Activated gamma-delta T cell (primary cell): ENCODE results near the gene NCDN.

Experiments used
- DNase-seq: peaks from one replicate; lab custom pipeline; 2025; lab: John Stamatoyannopoulos, UW
- total RNA-seq, 2 donors: gene quantifications; one replicate each; lab custom pipeline; 2026; lab: John Stamatoyannopoulos, UW

Gene NCDN, protein sequence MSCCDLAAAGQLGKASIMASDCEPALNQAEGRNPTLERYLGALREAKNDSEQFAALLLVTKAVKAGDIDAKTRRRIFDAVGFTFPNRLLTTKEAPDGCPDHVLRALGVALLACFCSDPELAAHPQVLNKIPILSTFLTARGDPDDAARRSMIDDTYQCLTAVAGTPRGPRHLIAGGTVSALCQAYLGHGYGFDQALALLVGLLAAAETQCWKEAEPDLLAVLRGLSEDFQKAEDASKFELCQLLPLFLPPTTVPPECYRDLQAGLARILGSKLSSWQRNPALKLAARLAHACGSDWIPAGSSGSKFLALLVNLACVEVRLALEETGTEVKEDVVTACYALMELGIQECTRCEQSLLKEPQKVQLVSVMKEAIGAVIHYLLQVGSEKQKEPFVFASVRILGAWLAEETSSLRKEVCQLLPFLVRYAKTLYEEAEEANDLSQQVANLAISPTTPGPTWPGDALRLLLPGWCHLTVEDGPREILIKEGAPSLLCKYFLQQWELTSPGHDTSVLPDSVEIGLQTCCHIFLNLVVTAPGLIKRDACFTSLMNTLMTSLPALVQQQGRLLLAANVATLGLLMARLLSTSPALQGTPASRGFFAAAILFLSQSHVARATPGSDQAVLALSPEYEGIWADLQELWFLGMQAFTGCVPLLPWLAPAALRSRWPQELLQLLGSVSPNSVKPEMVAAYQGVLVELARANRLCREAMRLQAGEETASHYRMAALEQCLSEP
- 32.5 to 39.0 reads per million in 2 donors for total RNA-seq

DNA sequence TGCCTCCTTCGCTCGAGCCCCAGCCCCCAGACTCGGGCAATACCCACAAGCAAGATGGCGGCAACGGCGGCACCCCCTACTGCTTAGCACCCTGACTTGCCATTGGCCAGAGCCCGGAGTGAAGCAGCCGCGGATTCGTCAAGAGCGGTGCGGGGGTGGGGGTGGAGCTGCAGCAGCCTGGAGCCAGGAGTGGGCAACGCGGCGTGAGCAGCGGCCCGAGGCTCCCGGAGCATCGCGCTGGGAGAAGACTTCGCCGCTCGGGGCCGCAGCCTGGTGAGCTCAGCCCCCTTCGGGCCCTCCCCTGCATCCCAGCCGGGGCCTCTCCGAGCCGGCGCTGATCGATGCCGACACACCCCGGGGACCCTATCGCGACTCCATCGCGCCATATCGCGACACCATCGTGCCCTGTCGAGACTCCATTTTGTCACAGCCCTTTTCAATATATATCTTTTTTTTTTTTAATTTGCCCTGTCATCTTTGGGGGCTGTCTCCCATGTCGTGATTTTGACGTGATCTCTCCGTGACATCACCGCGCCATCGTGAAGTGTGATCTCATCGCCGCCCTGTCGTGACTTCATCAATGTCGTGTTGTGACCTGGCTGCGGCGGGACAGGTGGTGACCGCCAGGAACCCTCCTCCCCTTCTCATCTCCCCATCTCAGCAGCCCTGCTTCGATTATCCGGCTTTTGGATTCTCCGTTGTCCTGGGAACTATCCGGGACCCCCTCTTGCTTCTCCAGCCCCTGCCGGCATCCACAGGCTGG, at the start of gene NCDN:
NCDN (plus strand) TSS at position 189 of the 763 bp plus-strand sequence; CDS start at position 581, 392 bp downstream.
- DNase-seq = peak; percentile 90

DNA sequence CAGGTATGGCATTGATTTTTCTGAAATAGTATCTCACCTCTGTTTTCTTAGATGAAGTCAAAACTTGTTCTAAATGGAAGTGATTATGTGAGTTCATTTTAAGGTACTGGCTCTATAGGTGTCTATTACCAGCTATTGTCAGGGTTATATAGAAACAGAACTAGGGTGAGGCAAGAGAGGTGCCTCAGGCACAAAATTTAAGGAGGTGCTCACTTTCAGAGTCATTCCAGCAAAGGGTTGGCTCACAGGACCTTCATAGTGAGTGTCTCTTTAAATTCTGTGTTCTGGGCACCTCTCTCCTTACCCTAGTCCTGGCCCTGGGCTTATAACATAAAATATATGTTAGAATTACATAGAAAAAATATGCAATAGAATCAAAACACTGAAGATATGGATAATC, 49.7 kb upstream of the NCDN start:
- DNase-seq = no peak

DNA sequence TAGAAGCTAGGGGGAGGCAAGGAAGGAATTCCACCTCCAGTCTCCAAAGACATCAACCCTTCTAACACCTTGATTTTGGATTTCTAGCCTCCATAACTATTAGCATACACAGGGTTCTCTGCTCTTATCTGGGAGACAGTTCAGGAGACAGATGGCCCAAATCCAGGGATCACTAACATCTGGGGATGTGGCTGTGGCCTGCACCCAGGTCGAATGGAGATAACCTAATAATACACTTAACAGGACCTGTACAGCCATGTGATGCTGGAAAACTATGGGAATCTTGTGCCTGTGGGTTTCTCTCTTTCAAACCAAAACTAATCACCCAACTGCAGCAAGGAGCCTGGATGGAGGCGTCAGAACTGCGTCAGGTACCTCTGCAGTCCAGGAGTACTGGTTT, 48.0 kb upstream of the NCDN start:
- no peak for DNase-seq

DNA sequence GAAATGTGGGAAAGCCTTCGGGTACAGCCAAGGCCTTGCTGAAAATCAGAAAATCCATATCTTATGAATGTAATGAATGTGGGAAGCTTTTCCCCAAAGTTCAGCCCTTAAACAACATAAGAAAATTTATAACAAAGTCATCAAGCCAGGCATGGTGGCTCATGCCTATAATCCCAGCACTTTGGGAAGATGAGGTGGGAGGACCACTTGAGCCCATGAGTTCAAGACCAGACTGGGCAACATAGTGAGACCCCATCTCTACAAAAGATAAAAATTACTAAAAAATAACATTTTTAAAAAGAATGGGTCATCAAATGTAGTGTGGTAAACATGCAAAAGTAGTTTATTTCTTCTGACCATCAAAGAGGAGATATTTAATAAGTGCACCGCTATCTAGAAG, 46.3 kb upstream of the NCDN start:
- DNase-seq = no peak

DNA sequence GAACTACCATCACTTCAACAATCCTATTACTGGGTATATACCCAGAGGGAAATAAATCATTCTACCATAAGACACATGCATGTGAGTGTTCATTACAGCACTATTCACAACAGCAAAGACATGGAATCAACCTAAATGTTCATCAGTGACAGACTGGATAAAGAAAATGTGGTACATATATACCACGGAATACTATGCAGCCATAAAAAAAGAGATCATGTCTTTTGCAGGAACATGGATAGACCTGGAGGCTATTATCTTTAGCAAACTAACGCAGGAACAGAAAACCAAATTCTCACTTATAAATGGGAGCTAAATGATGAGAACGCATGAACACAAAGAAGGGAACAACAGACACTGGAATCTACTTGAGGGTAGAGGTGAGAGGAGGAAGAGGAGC, 39.4 kb upstream of the NCDN start:
- DNase-seq = no peak

DNA sequence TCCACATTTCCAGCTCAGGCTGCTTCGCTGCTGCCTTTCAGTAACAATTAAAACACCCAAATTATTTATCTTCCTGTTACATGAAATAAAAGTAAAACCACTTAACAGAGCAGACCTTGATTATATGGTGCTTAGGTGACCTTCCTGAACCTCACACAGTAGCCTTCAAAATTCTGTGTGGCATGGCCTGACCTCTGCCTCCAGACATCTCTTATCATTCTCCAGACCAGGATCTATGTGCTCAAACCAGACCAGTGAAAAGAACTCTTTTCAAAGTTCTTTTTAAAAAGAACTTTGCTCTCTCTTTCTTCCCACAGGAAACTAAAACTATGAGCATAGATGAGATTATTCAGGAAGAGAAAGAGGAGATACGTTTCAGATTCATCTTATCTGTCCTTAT, 38.2 kb upstream of the NCDN start:
- no peak for DNase-seq

DNA sequence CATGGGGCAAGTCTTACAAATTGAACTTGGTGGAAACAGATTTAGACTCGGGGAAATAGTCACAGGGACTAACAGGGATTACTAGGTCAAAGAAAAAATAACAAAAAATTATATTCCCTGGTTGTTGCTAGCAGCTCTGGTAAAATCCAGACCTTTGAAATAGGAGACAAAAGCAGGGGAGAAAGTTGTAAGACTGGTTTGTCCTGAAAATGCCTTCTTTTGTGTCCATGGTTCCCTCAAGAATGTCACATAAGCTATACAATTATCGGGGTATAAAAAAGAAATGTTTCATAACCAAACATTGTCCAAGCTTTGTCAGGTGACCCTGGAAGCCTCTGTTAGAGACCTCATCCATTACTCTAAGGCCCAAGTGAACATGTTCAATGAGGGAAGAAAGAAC, 33.5 kb upstream of the NCDN start:
- DNase-seq = no peak

DNA sequence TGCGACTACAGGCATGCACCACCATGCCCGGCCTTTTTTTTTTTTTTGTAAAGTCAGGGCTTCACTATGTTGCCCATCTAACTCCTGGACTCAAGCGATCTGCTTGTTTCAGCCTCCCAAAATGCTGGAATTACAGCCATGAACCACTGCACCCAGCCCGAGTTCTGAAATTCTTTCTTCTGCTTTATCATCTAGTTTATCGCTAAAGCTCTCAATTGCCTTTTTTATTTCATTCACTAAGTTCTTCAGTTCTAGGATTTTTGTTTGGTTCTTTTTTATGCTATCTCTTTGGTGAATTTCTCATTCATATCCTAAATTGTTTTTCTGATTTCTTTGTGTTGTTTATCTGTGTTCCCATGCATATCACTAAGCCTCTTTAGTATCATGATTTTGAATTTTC, 27.4 kb upstream of the NCDN start:
- no peak for DNase-seq

DNA sequence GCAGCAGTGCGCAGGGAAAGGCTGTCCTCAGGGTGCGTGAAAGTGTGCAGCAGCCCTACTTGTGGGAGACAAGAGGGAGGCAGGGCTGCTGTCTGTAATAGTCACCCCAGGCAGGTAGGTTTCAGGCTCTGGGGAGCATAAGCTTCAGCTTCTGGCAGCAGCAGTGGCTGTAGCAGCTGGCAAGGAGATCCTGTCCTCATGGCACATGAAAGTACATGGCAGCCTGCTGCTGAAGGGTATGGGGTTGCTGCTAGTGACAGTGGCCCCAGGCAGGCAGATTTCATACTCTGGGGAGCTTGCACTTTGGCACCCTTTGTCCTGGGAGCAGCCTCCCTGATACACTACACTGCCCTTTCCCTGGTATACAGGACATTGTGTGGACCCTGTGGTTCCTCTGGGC, 26.7 kb upstream of the NCDN start:
- no peak for DNase-seq

DNA sequence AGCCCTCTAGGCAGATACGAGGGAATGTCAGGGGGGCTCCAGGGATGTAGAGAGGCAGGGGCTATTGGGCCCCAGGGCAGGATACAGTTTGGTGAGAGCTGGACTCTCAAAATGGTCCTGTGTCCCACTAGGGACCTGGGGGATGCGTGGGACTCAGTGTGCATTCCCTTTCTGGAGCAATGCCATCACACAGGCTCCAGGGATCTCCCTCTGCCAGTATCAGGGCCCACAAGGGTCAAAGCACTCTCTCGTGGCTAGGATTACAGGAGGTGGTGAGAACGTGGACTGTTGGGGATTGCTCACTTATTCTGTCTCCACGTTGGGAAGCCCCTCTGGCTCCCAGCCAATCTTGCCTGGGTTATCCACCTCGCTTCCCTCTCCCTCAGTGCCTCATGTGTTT, 26.2 kb upstream of the NCDN start:
- no peak for DNase-seq

DNA sequence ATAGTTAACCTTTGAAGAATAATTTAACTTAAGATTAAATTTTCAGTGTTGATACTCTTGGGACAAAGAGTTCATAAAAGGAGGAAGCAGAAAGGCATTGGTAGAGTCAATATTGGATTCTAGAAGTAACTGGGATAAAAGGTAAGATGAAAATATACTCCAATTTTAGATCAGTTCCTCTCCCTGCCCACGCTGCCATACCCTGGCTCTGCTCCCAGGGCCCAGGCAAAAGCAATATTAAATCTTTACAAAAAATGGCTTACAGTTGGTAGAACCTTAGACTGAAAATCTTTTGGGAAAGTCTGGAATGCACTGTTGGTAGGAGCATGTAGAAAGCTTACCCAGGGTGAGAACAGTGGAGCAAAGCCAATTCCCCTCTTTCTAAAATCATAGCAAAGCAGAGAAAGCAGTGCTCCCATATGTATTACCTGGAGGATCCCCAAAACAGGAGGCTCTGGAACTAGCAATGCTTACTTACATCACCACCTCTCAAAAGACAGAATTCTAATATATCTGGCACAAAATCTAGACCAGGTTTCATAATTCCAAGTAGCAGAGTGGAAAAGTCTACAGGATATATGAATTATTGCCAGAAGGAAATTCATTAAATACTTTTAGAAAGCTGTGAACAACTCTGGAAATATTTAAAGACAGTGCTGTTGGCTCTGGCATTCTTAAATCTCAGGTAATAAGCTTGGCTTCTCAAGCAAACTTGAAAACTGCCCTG, 24.9 kb upstream of the NCDN start:
- DNase-seq = no peak

DNA sequence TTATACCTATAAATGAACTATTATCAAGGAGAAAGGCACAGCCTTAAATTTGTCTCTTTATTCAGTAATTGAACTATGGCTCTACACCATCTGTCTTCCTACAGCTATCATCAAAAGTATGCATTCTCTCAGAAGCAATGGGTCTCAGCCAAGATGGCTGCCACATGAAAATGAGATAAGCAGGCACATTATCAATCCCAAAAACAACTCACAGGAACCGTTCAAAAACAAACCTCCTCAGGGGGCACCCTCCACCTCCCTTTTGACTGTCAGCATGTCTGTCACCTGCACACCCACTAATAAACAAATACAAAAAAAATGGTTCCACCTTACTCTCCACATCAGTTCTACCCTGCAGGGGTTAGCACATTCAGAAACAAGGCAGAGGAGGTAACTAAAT, 24.0 kb upstream of the NCDN start:
- no peak for DNase-seq

DNA sequence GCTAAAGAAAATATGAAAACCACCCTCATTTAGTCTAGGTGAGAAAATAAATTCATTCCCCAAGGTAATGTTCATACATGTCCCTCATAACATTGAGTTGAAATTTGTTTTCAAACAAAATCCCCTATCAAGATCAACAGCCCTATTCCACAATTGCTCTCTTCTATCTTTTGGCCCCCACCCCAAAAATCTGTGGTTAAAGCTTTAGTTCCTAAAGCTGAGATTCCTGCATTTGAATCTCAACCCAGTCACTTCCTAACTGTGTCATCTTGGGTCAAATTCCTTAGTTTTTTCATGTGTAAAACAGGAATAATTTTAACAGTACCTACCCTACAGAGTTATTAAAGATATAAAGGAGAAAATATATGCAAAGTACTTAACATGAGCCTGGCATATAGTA, 22.4 kb upstream of the NCDN start:
- DNase-seq = no peak

DNA sequence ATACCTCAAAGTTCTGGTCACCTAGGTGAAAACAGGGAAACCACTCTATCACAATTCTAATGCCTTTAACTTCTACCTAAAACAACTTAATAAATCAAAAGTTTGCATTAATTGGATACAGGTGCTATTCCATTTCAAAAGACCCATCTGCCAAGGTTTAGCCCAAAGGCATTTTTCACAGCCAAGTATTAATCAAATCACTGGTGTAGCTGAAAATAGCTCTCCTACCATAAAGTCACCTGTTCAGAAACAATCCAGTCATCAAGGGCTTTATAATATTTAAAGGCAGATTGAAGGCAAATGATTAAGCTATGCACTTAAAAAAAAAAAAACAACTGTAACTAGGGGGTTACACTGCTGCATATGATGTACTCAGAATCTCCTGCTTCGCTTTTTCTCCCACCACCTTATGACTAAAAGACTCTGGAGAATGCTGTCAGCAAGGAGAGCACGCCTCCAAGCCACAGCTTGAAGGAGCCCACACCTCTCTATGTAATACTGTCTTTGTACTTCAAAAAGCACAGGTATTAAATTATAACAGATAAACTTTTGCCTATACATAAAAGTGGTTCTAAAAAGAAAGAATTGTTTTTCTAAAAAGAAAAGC, 20.9 kb upstream of the NCDN start:
- no peak for DNase-seq

DNA sequence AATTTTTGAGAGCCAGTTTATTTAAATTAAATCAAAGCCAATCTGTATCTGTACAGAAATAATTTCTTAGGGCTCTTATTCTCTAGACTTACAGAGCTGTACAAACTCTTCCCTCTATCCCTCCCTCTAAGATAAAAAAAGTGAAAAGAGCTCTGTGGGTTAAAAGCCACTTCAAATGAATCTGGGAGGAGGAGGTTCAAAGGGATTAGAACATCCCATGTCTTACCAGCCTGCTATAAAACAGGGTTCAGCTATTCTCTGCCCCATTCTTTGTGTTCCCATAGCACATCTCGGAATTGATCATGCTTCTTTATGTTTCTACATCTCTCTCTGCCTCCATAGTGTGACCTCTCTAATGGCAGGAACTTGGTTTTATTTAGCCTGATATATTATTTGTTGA, 19.8 kb upstream of the NCDN start:
- no peak for DNase-seq

DNA sequence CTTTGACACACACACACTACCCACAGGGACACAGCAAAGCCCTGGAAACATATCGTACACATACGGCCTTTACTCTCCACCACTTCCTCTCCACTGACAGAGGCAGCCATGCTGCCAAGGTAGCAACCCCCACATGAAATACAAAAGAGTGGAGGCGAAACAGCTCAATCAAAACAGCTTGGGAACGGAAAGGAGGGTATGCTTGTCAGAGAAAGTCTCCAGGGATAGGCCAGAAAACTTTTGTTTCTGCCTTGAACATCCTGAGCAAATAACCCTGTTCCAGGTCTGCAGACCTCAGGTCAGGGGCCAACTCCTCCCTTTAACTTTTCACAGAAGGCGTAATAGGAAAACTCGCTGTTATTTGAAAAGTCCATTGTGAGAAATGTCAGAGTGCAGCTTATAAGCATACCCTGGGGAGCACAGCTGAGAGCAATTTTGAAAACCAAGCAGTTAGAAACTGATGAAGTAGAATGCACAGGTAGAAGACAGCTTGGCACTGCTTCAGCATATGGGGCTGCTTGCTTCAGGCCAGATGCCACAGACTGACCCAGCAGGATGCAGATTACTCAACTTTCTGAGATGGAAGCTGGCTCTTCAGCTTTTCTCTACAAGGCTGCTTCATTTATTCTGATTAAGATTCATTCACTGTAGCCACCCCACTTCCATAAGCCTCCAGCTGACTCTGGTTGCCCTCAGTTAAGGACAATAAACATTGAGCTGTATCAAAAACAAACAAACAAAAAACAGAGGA, 18.4 kb upstream of the NCDN start:
- DNase-seq = no peak

DNA sequence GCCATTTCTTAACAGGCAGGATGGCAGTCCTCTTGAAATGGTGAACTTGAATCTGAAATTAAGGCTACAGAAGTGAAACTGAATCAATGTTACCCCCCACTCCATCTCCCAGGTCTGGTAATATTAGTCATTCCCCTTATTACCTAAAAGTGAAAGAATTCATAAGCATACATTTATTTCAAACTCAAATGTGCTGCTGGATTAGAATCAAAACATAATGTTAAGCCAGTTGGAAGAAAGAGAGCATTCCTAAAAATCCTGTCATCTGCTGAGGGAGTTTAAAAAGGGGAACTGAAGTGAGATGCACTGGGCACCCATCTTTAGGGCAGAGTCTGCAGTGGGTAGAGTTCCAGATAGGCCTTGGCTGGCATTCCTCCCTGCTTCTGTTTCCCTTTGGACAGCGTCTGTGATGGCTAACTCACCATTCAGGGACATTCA, 17.8 kb upstream of the NCDN start:
- no peak for DNase-seq

DNA sequence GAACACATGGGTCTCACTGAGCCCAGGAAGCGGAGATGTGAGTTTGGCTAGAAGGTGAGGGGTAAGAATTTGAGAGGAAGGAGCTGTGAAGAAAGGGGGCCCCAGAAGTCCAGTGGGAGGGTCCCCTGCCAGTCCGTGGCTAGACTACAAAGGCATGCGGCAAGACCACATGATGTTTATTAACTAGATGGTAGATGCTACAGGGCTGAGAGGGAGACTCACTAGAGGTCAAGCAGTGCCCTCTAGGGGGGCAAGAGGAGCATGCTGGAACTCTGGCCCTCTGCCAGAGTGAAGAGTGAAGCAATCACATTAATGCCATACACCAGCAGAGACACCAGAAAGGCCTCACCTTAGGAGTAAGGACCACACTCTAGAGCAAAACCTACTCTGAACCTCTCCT, 12.6 kb upstream of the NCDN start:
- DNase-seq = no peak

DNA sequence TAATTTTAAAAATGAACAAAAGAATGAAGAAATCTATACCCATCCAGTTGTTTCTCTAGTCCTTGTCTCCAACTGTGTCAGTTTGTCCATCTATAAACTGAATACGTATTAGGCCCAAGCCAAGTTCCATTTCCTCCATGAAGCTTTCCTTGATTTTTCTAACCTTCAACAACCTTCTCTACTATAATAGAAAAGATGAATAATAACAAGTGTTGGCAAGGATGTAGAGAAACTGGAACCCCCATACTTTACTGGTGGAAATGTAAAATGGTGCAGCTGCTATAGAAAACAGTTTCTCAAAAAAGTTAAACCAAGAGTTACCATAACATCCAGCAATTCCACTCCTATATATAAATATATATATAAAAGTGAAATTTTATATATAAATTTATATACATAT, 11.0 kb upstream of the NCDN start:
- no peak for DNase-seq

DNA sequence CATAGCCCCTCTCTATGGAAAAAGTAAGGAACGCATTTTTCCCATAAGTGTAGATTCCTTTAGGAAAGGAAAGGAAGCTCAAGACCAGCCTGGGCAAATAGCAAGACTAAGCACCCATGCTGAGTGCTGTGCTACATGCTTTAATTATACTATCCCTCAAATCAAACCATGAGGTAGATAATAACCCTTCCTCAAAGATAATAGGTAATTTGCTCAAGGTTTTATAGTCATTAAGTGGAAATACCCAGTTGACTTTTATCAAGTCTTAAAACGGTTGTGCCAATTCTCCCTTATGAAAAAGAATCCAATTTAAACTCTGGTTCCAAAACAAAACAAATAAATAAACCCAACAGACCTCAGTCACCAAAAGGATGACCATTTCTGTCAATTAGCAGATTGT, 3.7 kb upstream of the NCDN start:
- no peak for DNase-seq
